A549 (cell line): Measurements from ENCODE around the gene ELK1.

Experiments used
- ELK1 ChIP-seq: fragments of 150-350 bp; IDR thresholded peaks from 2 replicates; pipeline ENCODE4 v1.6.1; 2014; ENCODE audit warnings: low read depth, mild to moderate bottlenecking, low read length
- PBX3 ChIP-seq: IDR thresholded peaks from 2 replicates; pipeline ENCODE4 v1.6.1; 2012
- TF ChIP-seq, protein P1 (sequence below): fragments of >200 bp; sonication (Bioruptor Twin); formaldehyde crosslinking; IDR thresholded peaks from 3 replicates; pipeline ENCODE4 v1.5.1; 2016

DNA sequence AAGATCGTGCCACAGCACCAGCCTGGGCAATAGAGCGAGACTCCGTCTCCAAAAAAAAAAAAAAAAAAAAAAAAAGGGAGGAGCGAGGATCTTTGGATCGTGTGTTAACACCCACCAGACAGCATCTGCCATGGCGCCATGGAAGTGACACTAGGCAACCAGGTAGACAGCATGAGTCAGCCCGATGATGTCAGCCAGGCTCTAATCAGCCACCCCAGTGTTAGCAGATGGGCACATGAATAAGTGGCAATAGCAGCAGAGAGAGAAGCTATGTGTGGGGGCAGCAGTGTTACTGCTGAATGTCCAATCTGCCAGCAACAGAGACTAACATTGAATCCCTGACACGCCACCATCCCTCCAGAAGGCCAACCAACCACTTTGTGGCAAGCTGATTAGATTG, 37.3 kb downstream of the ELK1 start:
- TF ChIP-seq, protein P1, sequence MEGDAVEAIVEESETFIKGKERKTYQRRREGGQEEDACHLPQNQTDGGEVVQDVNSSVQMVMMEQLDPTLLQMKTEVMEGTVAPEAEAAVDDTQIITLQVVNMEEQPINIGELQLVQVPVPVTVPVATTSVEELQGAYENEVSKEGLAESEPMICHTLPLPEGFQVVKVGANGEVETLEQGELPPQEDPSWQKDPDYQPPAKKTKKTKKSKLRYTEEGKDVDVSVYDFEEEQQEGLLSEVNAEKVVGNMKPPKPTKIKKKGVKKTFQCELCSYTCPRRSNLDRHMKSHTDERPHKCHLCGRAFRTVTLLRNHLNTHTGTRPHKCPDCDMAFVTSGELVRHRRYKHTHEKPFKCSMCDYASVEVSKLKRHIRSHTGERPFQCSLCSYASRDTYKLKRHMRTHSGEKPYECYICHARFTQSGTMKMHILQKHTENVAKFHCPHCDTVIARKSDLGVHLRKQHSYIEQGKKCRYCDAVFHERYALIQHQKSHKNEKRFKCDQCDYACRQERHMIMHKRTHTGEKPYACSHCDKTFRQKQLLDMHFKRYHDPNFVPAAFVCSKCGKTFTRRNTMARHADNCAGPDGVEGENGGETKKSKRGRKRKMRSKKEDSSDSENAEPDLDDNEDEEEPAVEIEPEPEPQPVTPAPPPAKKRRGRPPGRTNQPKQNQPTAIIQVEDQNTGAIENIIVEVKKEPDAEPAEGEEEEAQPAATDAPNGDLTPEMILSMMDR = no peak
- TF ChIP-seq ELK1 (no peak), PBX3 (no peak)
